Measurements from ENCODE around the gene ICA1L. TPM values are rescaled to one million over a fixed set of nuclear protein-coding genes. Genes with fewer than 3 reads are reported as not detected.

The ICA1L gene
- total and polyA plus RNA-seq, 2 of the 13 experiments (the other 11 are each of a cell fraction or from before 2014, with no cell fraction given), result 1.5 to 2.4 TPM

GRCh38 chr2:202831242-202832220 is 40.0 kb downstream of the ICA1L start (continued):
- TF ChIP-seq AHDC1 (CRISPR knock-in tag; IDR thresholded peaks at IDR 0.05; ENCODE audit: borderline replicate concordance), result 0 out of 2 replicates have a peak, but pooled peaks have one; percentile 16
- no peak for TF ChIP-seq ZFP91 (CRISPR knock-in tag; IDR thresholded peaks at IDR 0.05; ENCODE audit: borderline replicate concordance)
- TF ChIP-seq TCF7 (IDR thresholded peaks at IDR 0.05; ENCODE audit: low read depth), result no peak
- TF ChIP-seq PPARG (CRISPR knock-in tag; conservative IDR thresholded peaks at IDR 0.05), result peak; percentile 81; the same call in 1 of the 2 replicates
- TF ChIP-seq CCDC6 (CRISPR knock-in tag; IDR thresholded peaks at IDR 0.05), result 0 out of 2 replicates have a peak, but pooled peaks have one; percentile 35
- TF ChIP-seq ZNF121 (CRISPR knock-in tag; IDR thresholded peaks at IDR 0.05), result no peak
- peak; percentile 27; the same call in 1 of the 2 replicates for TF ChIP-seq ZNF205 (CRISPR knock-in tag; IDR thresholded peaks at IDR 0.05)
- peak; percentile 98 for TF ChIP-seq STAG1 (CRISPR knock-in tag; IDR thresholded peaks at IDR 0.05)
- TF ChIP-seq KAT8 (CRISPR knock-in tag; IDR thresholded peaks at IDR 0.05), result 0 out of 2 replicates have a peak, but pooled peaks have one; percentile 32
- peak; percentile 52; the same call in 1 of the 2 replicates for TF ChIP-seq POGZ (CRISPR knock-in tag; IDR thresholded peaks at IDR 0.05)
- TF ChIP-seq ZNF414 (CRISPR knock-in tag; IDR thresholded peaks at IDR 0.05), result no peak
- no peak for TF ChIP-seq ZNF143 (CRISPR knock-in tag; IDR thresholded peaks at IDR 0.05)
- no peak for TF ChIP-seq DMTF1 (CRISPR knock-in tag; IDR thresholded peaks at IDR 0.05)
- TF ChIP-seq SP5 (CRISPR knock-in tag; IDR thresholded peaks at IDR 0.05; ENCODE audit: borderline replicate concordance, low read depth), result no peak
- TF ChIP-seq SPEN (CRISPR knock-in tag; IDR thresholded peaks at IDR 0.05; ENCODE audit: low read depth), result peak; percentile 43; the same call in 1 of the 2 replicates
- no peak for TF ChIP-seq ZNF30 (CRISPR knock-in tag; IDR thresholded peaks at IDR 0.05)
- no peak for TF ChIP-seq PLSCR1 (CRISPR knock-in tag; IDR thresholded peaks at IDR 0.05; ENCODE audit: borderline replicate concordance)

Measured in HepG2 (cell line).